ENCODE measurements around the gene CNIH1.

DNA sequence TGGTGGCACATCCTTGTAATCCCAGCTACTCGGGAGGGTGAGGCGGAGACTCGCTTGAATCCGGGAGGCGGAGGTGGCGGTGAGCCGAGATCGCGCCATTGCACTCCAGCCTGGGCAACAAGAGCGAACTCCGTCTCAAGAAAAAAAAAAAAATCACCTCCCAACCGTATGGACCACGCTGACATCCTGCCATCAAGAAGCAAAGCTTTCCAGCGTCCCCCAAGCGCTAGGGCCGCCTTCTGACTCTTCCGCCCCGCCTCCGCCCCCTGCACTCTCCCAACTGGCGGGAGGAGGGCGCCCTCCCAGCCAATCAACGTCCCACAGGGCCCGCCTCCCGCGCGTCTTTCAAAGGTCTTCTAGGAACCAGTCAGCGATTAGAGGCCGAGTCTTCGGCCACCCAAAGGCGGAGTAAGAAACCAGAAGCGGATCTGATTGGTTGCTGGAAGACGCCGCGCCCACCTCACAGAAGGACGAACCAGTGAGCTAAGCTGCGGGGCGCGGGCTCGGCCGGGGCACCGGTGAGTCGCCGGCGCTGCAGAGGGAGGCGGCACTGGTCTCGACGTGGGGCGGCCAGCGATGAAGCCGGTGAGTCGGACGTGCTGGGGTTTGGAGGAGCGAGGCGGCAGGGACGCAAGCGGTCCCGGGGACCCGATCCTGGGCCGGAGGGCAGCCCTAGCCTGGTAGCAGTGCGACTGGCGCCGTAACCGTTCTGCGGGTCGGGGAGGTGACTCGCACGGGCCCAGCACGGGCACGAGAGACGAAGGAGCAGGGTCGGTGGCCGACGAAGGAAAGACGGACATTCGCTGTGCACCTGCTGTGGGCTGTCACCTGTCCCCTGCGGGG is 44.5 kb downstream of the CNIH1 start, which contains the start of gene CDKN3:
- peak in 5 of 6 experiments; percentile 37 to 68 (median 51) for TF ChIP-seq CTCF (IDR thresholded peaks at IDR 0.05)
- peak in 3 of 4 donors; percentile 72 to 94 (median 81) for TF ChIP-seq POLR2A (IDR thresholded peaks at IDR 0.05)
